ENCODE results near the gene KIF23. TPM values are rescaled to one million over a fixed set of nuclear protein-coding genes. Genes with fewer than 3 reads are reported as not detected.
"Not testable (repeated sequence)": the region's sequence is repeated elsewhere in the genome, so short reads cannot be mapped to it uniquely, and the experiment has no call there.

KIF23 gene
- total RNA-seq (1 to 10 TPM in 2 of 4 donors, under 1 TPM in 2; 0.62 to 1.2 (median 0.92) TPM), polyA plus RNA-seq (0.27 TPM)
- long read RNA-seq, donor 1, partial matches to known transcripts, result 0 of 1 reads
- long read RNA-seq, donor 1, other reads (novel, unspliced or antisense), result 1 of 1 reads
- long read RNA-seq, donor 2, result 0 reads
- long read RNA-seq, donor 3, partial matches to known transcripts, result 0 of 3 reads
- long read RNA-seq, donor 3, other reads (novel, unspliced or antisense), result 3 of 3 reads
- long read RNA-seq, donor 4, result 0 reads

GRCh38 chr15:69413822-69414700 is at the start of gene KIF23:
TSS of gene KIF23 (plus strand) at chr15:69414349. CDS start at chr15:69414466, 117 bp downstream.
- intact Hi-C loops (cut with DNase I), result no loop called here
- H3K27ac ChIP-seq (ENCODE audit: low read length), result no peak within 1 kb of the TSS
- no peaks in the 10 kb centered on the region for H3K27me3 ChIP-seq (ENCODE audit: control insufficient read depth, insufficient read depth)
- DNase-seq (peak; percentile 89 to 95 (median 94)), ATAC-seq (peak; percentile 97 to 98)
- peak within 1 kb of the TSS; percentile 68 for H3K4me3 ChIP-seq (ENCODE audit: low read length)
- 2% methylated on average over 78 of the region's 78 CpGs for WGBS
- no peaks in the 10 kb centered on the region for H3K4me1 ChIP-seq (ENCODE audit: control insufficient read depth, insufficient read depth, low read length)
- no peaks in the 10 kb centered on the region for H3K9me3 ChIP-seq (ENCODE audit: control insufficient read depth, low read length)

DNA sequence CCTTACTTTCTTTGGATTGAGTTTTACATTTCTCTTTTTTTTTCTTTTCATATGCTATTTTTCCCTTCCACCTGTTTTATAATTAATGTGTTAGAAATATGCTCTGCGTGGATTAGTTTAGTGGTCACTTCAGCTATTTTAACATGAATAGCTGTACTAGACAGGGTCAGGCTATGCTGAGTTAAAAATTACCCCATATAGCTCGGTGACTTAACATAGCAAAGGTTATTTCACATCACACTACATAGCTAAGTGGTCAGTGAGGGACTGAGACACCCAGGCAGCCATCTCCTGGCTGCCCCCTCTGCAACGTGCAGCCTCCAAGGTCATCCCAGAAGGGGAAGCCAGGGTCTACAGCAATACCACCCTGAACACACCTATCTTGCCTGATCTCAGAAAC is 46.9 kb upstream of the KIF23 start:
- no peaks in the 10 kb centered on the region for H3K9me3 ChIP-seq (ENCODE audit: control insufficient read depth, low read length)
- ATAC-seq (no peak), DNase-seq (no peak)
- intact Hi-C loops (cut with DNase I), result no loop called here
- WGBS, result 71% methylated on average over 3 of the region's 3 CpGs
- H3K4me1 ChIP-seq (ENCODE audit: control insufficient read depth, insufficient read depth, low read length), result no peaks in the 10 kb centered on the region
- H3K4me3 ChIP-seq (ENCODE audit: low read length), result no peak overlapping the region
- no peak overlapping the region for H3K27ac ChIP-seq (ENCODE audit: low read length)
- no peaks in the 10 kb centered on the region for H3K27me3 ChIP-seq (ENCODE audit: control insufficient read depth, insufficient read depth)

DNA sequence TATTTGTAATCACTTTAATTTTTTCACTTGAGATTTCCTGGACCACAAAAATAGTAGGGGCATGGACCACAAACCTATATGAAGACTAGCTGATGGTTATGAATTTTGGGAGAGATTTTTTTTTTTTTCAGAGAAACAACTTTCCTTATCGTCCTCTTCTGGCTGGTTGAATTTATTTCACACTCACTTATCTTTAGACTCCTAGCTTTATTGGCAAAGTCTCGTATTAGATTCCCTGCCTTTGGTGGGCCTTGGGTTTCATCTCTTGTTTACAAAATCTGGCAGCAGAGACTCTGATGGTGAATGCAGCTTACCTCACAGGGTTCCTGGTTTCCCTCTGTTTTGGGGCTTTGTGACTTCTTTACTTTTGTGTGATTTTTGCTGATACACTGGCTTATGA is 44.5 kb upstream of the KIF23 start:
- Histone ChIP-seq H3K9me3 (ENCODE audit: control insufficient read depth, low read length) (no peaks in the 10 kb centered on the region), H3K27me3 (ENCODE audit: control insufficient read depth, insufficient read depth) (no peaks in the 10 kb centered on the region), H3K4me1 (ENCODE audit: control insufficient read depth, insufficient read depth, low read length) (no peaks in the 10 kb centered on the region), H3K4me3 (ENCODE audit: low read length) (no peak overlapping the region), H3K27ac (ENCODE audit: low read length) (no peak overlapping the region)
- WGBS, result 32% methylated on average over 2 of the region's 2 CpGs
- DNase-seq, result no peak
- ATAC-seq, result no peak
- intact Hi-C loops (cut with DNase I), result no loop called here

DNA sequence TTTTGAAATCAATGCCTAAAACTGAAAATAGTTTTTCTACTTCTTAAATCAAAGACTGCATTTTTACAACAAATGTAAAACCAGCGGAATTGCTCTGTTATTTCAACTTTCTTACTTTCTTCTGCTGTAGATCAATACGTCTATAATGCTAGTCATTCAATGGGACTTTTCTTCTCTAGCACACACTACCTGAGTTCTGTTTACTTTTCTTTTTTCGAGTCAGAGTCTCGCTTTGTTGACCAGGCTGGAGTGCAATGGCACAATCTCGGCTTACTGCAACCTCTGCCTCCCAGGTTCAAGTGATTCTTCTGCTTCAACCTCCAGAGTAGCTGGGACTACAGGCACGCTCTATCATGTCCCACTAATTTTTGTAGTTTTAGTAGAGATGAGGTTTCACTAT is 40.7 kb upstream of the KIF23 start:
- no peak for ATAC-seq
- intact Hi-C loops (cut with DNase I), result no loop called here
- H3K27me3 ChIP-seq (ENCODE audit: control insufficient read depth, insufficient read depth), result no peaks in the 10 kb centered on the region
- no peak overlapping the region for H3K27ac ChIP-seq (ENCODE audit: low read length)
- H3K4me3 ChIP-seq (ENCODE audit: low read length), result no peak overlapping the region
- H3K9me3 ChIP-seq (ENCODE audit: control insufficient read depth, low read length), result no peaks in the 10 kb centered on the region
- DNase-seq, result no peak
- no peaks in the 10 kb centered on the region for H3K4me1 ChIP-seq (ENCODE audit: control insufficient read depth, insufficient read depth, low read length)
- WGBS, result 95% methylated on average over 6 of the region's 6 CpGs

DNA sequence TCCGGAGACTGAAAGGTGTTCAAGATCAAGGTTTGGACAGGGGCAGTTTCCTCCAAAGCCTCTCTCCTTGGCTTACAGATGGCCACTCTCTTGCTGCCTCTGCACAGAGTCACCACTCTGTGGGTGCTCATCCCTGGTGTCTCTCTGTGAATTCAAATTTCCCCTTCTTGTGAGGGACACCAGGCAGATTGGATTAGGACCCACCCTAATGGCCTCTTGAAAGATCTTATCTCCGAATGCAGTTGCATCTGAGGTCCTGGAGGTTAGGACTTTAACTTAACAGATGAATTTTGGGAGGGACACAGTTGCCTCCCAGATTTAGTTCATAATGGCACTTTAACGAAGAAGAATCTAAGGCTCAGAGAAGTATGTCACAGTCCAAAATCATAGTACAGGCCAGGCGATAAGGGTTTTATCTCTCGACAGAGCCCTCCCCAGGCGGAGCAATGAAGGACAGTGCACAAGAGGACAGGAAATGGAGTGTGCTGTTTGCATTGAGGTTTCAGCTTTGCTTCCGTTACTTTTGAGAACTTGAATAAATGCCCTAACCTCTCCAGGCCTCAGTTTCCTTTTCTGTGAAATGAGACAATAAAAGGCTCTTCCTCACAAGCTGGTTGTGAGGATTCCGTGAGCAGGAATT is 38.9 kb upstream of the KIF23 start:
- Histone ChIP-seq H3K27me3 (ENCODE audit: control insufficient read depth, insufficient read depth) (no peaks in the 10 kb centered on the region), H3K4me1 (ENCODE audit: control insufficient read depth, insufficient read depth, low read length) (no peaks in the 10 kb centered on the region), H3K4me3 (ENCODE audit: low read length) (no peak overlapping the region), H3K9me3 (ENCODE audit: control insufficient read depth, low read length) (no peaks in the 10 kb centered on the region), H3K27ac (ENCODE audit: low read length) (no peak overlapping the region)
- ATAC-seq (no peak), DNase-seq (no peak)
- WGBS, result 49% methylated on average over 8 of the region's 8 CpGs
- intact Hi-C loops (cut with DNase I), result no loop called here

DNA sequence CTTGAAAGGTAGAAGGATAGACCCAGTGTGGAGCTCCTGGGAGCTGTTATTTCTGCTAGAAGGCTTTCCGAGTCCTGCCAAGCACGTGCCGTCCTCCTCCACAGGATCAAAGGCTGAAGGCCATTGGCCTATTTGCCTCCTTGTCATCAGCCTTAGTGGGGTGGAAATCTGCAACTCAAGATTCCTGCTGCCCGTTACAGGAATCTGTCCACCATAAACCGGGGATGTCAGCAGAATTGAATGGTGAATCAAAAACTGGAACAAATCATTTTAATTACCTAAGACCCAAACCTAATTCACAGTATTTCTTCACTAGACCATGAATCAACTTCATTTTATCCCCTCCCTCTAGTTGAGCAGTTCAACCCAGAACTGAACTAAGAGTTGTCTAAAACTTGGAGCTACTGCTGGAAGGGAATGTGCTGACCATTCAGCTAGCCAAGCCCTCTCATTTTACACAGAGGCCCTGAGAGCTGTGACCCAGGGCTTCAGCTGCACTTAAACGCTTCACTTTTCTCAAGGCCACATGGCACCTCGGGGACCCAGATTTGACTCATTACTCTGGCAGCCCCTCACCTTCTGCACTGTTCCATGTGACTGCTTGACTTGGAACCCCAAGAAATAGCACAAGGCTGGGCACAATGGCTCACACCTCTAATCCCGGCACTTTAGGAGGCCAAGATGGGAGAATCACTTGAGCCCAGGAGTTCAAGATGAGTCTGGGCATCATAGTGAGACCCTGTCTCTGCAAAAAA is 36.8 kb upstream of the KIF23 start:
- no peak overlapping the region for H3K4me3 ChIP-seq (ENCODE audit: low read length)
- H3K27me3 ChIP-seq (ENCODE audit: control insufficient read depth, insufficient read depth), result no peaks in the 10 kb centered on the region
- H3K27ac ChIP-seq (ENCODE audit: low read length), result no peak overlapping the region
- DNase-seq (no peak), ATAC-seq (no peak)
- 85% methylated on average over 8 of the region's 8 CpGs for WGBS
- no peaks in the 10 kb centered on the region for H3K4me1 ChIP-seq (ENCODE audit: control insufficient read depth, insufficient read depth, low read length)
- H3K9me3 ChIP-seq (ENCODE audit: control insufficient read depth, low read length), result no peaks in the 10 kb centered on the region
- intact Hi-C loops (cut with DNase I), result no loop called here

DNA sequence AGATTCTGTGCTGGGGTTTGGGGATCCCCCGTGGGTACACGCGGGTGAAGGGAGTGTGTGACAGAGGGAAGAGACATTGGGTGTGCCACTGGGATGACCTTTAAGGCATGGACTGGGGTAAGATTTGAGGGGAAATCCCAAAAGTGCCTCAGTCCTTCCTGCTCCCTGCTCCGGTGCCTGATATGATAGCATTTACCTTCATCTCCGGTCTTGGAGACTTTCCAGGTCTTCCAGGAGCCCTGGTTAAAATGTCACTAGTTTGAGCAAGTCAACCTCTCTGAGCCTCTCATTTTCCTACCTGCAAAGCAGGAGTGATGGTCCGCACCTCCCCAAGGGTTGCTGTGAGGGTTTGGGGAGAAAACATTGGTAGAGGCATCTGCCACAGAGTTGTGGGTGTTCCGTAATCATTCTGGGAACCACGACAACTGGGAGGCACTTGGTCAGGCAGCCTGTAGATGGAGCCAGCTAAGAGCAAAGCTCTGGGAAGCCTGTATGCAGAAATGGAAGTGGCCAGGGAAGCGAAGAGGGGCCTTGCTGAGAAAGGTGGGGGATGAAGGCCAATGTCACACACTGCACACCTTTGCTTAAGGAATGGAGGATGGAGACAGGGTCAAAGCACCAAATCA is 33.9 kb upstream of the KIF23 start:
- no peak for DNase-seq
- Histone ChIP-seq H3K4me1 (ENCODE audit: control insufficient read depth, insufficient read depth, low read length) (no peaks in the 10 kb centered on the region), H3K4me3 (ENCODE audit: low read length) (no peak overlapping the region), H3K27me3 (ENCODE audit: control insufficient read depth, insufficient read depth) (no peaks in the 10 kb centered on the region), H3K9me3 (ENCODE audit: control insufficient read depth, low read length) (no peaks in the 10 kb centered on the region), H3K27ac (ENCODE audit: low read length) (no peak overlapping the region)
- WGBS, result 67% methylated on average over 9 of the region's 9 CpGs
- intact Hi-C loops (cut with DNase I), result no loop called here
- peak in 1 of 2 donors; percentile 13 for ATAC-seq

DNA sequence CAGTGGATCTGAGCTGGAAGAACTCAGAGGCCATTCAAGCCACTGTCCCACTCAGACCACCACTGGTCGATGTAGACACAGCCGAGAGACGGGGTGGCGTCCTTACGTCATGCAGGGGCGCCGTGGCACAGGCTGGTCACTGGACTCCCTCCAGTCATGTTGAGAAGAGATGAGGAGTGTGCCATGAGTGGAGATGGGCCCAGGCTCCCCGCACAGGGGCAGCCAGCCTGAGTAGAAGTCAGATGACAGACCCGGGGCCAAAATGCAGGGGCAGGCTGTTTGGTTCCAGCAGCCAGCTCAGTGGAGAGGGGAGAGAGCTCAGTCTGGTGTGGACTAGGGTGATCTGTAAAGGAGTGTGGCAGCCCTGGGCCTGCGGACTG is 33.4 kb upstream of the KIF23 start:
- no peak overlapping the region for H3K27ac ChIP-seq (ENCODE audit: low read length)
- ATAC-seq (no peak), DNase-seq (no peak)
- H3K27me3 ChIP-seq (ENCODE audit: control insufficient read depth, insufficient read depth), result no peaks in the 10 kb centered on the region
- no peak overlapping the region for H3K4me3 ChIP-seq (ENCODE audit: low read length)
- intact Hi-C loops (cut with DNase I), result no loop called here
- no peaks in the 10 kb centered on the region for H3K9me3 ChIP-seq (ENCODE audit: control insufficient read depth, low read length)
- 92% methylated on average over 10 of the region's 10 CpGs for WGBS
- no peaks in the 10 kb centered on the region for H3K4me1 ChIP-seq (ENCODE audit: control insufficient read depth, insufficient read depth, low read length)

- H3K27me3 ChIP-seq (ENCODE audit: control insufficient read depth, insufficient read depth); H3K27ac ChIP-seq (ENCODE audit: low read length); ATAC-seq; H3K9me3 ChIP-seq (ENCODE audit: control insufficient read depth, low read length); H3K4me1 ChIP-seq (ENCODE audit: control insufficient read depth, insufficient read depth, low read length); H3K4me3 ChIP-seq (ENCODE audit: low read length); DNase-seq; intact Hi-C loops (cut with DNase I): not testable (repeated sequence)
- WGBS, result 96% methylated on average over 10 of the region's 10 CpGs
Measured at GRCh38 chr15:69382176-69382575, 32.0 kb upstream of the KIF23 start.

GRCh38 chr15:69384066-69384465 is 30.1 kb upstream of the KIF23 start:
- H3K4me3 ChIP-seq (ENCODE audit: low read length); ATAC-seq; H3K27me3 ChIP-seq (ENCODE audit: control insufficient read depth, insufficient read depth); H3K4me1 ChIP-seq (ENCODE audit: control insufficient read depth, insufficient read depth, low read length); H3K27ac ChIP-seq (ENCODE audit: low read length); intact Hi-C loops (cut with DNase I); DNase-seq; H3K9me3 ChIP-seq (ENCODE audit: control insufficient read depth, low read length): not testable (repeated sequence)
- 95% methylated on average over 16 of the region's 18 CpGs for WGBS

Measured in right cardiac atrium (tissue), 5 donors.